A673 (cell line): ENCODE results near the gene NFATC1. TPM values are rescaled to one million over a fixed set of nuclear protein-coding genes. Genes with fewer than 3 reads are reported as not detected.

Experiments used
- BruUV-seq: library from RNA; stranded (reverse); fragments of 400-500 nt; replicated peaks from 2 replicates; lab custom pipeline; 2021; lab: Mats Ljungman, UMichigan
- CTCF ChIA-PET: fragments of 300-600 bp; sonication (Branson Sonifier 250); formaldehyde crosslinking; loops from one replicate; lab custom pipeline; 2022; ENCODE audit warnings: antibody characterized with exemption; lab: Charles Lee
- POLR2A ChIA-PET: fragments of 300-600 bp; sonication (Branson Sonifier 250); formaldehyde crosslinking; loops from one replicate; lab custom pipeline; 2022; ENCODE audit warnings: antibody characterized with exemption; ENCODE audit not compliant: low non-redundant PET; lab: Charles Lee
- DNase-seq: peaks from one replicate; pipeline ENCODE4 v3.0.0-alpha.2; 2015; ENCODE audit warnings: low spot score
- H3K27ac ChIP-seq: fragments of 200-600 bp; sonication (generic); 2 replicates; pipeline ENCODE4 v1.5.1; 2016; ENCODE audit warnings: mixed run types, low read depth, mild to moderate bottlenecking, mixed read lengths, antibody characterized with exemption, low read length; ENCODE audit not compliant: poor library complexity, severe bottlenecking
- H3K27me3 ChIP-seq: fragments of 200-600 bp; sonication (generic); replicated peaks from 2 replicates; pipeline ENCODE4 v1.6.1; 2017; ENCODE audit warnings: mixed run types, low read depth, mild to moderate bottlenecking, mixed read lengths, antibody characterized with exemption, low read length; ENCODE audit not compliant: insufficient read depth, poor library complexity
- H3K36me3 ChIP-seq: fragments of 200-600 bp; sonication (generic); 2 replicates; pipeline ENCODE4 v1.6.1; 2016; ENCODE audit warnings: mixed run types, mild to moderate bottlenecking, mixed read lengths, antibody characterized with exemption, low read length; ENCODE audit not compliant: insufficient read depth, poor library complexity, severe bottlenecking
- H3K4me1 ChIP-seq: fragments of 200-600 bp; sonication (generic); 2 replicates; pipeline ENCODE4 v1.6.1; 2017; ENCODE audit warnings: mixed run types, mild to moderate bottlenecking, mixed read lengths, antibody characterized with exemption, low read length; ENCODE audit not compliant: insufficient read depth, poor library complexity, severe bottlenecking
- H3K4me3 ChIP-seq: fragments of 200-600 bp; sonication (generic); 2 replicates; pipeline ENCODE4 v1.5.1; 2016; ENCODE audit warnings: low read depth, mixed run types, mild to moderate bottlenecking, mixed read lengths, low read length; ENCODE audit not compliant: poor library complexity, severe bottlenecking
- H3K9me3 ChIP-seq: fragments of 200-600 bp; sonication (generic); 2 replicates; pipeline ENCODE4 v1.6.1; 2016; ENCODE audit warnings: mixed run types, low read depth, mild to moderate bottlenecking, mixed read lengths, antibody characterized with exemption, low read length; ENCODE audit not compliant: poor library complexity, severe bottlenecking
- EZH2 ChIP-seq: fragments of 200-600 bp; sonication (generic); IDR thresholded peaks from 2 replicates; pipeline ENCODE4 v1.6.1; 2017; ENCODE audit warnings: borderline replicate concordance, low read depth, mild to moderate bottlenecking, mixed read lengths, antibody characterized with exemption, low read length; ENCODE audit not compliant: poor library complexity, severe bottlenecking
- intact Hi-C: fragments of 100-400 bp; cut with micrococcal nuclease; formaldehyde crosslinking; loops from one replicate; pipeline ENCODE4 v1.10.0; 2022; ENCODE audit not compliant: unreplicated experiment
- total RNA-seq: library from RNA; stranded (reverse); gene quantifications from 2 replicates; pipeline ENCODE4 v1.2.3, GENCODE V29; 2021
- TF ChIP-seq, protein P1 (sequence below): fragments of 300-800, 200-600 bp; sonication (generic); conservative IDR thresholded peaks from 2 replicates; pipeline ENCODE4 v1.5.1; 2017; ENCODE audit warnings: low read depth, mild to moderate bottlenecking, antibody characterized with exemption, low read length, moderate library complexity, mixed read lengths

NFATC1 gene
- total RNA-seq, 1 experiment from 2014 or later: 10.4 TPM

DNA sequence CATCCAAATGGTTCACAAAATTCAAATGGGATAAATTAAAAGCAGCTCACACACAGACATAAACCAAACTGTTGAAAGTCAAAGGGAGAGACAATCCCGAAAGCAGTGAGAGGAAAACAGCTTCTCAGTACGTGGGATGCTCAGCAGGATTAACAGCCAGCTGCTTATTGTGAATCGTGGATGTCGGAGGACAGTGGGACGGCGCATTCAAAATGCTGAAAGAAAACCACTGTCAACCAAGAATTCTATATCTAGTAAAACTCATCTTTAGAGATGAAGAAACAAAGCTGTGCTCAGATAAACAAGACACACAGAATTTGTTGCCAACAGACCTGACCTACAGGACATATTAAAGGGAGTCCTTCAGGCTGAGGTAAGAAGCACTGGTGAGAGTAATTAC lies 102.9 kb downstream of the NFATC1 start:
- TF ChIP-seq, protein P1, sequence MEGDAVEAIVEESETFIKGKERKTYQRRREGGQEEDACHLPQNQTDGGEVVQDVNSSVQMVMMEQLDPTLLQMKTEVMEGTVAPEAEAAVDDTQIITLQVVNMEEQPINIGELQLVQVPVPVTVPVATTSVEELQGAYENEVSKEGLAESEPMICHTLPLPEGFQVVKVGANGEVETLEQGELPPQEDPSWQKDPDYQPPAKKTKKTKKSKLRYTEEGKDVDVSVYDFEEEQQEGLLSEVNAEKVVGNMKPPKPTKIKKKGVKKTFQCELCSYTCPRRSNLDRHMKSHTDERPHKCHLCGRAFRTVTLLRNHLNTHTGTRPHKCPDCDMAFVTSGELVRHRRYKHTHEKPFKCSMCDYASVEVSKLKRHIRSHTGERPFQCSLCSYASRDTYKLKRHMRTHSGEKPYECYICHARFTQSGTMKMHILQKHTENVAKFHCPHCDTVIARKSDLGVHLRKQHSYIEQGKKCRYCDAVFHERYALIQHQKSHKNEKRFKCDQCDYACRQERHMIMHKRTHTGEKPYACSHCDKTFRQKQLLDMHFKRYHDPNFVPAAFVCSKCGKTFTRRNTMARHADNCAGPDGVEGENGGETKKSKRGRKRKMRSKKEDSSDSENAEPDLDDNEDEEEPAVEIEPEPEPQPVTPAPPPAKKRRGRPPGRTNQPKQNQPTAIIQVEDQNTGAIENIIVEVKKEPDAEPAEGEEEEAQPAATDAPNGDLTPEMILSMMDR: no peak
- TF ChIP-seq EZH2: no peak
- Histone ChIP-seq H3K27ac (no peak overlapping the region), H3K4me1 (peaks cover 7% of the 10 kb centered on the region), H3K36me3 (no peaks in the 10 kb centered on the region), H3K27me3 (no peaks in the 10 kb centered on the region), H3K4me3 (no peak overlapping the region), H3K9me3 (peaks cover 25% of the 10 kb centered on the region)
- ChIA-PET CTCF (no interaction called here), POLR2A (no interaction called here)
- DNase-seq: no peak
- intact Hi-C loops: no loop called here
- no TSS peak for BruUV-seq

GRCh38 chr18:79501006-79501405 lies 105.3 kb downstream of the NFATC1 start:
- TF ChIP-seq, protein P1: no peak
- no peak for TF ChIP-seq EZH2
- ChIA-PET CTCF (no interaction called here), POLR2A (no interaction called here)
- Histone ChIP-seq H3K36me3 (no peaks in the 10 kb centered on the region), H3K4me3 (no peak overlapping the region), H3K4me1 (peaks cover 7% of the 10 kb centered on the region), H3K9me3 (peaks cover 25% of the 10 kb centered on the region), H3K27me3 (no peaks in the 10 kb centered on the region), H3K27ac (no peak overlapping the region)
- DNase-seq: no peak
- no TSS peak for BruUV-seq
- intact Hi-C loops: no loop called here

GRCh38 chr18:79502782-79503181 lies 107.1 kb downstream of the NFATC1 start:
- DNase-seq: no peak
- no peaks in the 10 kb centered on the region for H3K4me1 ChIP-seq
- no peaks in the 10 kb centered on the region for H3K27me3 ChIP-seq
- no peak overlapping the region for H3K27ac ChIP-seq
- TF ChIP-seq, protein P1: no peak
- TF ChIP-seq EZH2: no peak
- ChIA-PET POLR2A (no interaction called here), CTCF (no interaction called here)
- peaks cover 25% of the 10 kb centered on the region for H3K9me3 ChIP-seq
- BruUV-seq: no TSS peak
- H3K36me3 ChIP-seq: no peaks in the 10 kb centered on the region
- intact Hi-C loops: no loop called here
- no peak overlapping the region for H3K4me3 ChIP-seq
